Keratinocyte (primary cell): ENCODE measurements around the gene MLF2. TPM values are rescaled to one million over a fixed set of nuclear protein-coding genes. Genes with fewer than 3 reads are reported as not detected.

Experiments
- DNase-seq: peaks from one replicate; pipeline ENCODE4 v3.0.0-alpha.2; 2011; ENCODE audit warnings: low read depth, missing footprints, low spot score
- FAIRE-seq: peaks from 2 replicates; lab custom pipeline; 2011; peaks lifted over from hg19 to GRCh38; lab: Jason Lieb, UNC
- H2AFZ ChIP-seq: 2 replicates; pipeline ENCODE4 v1.6.0; 2012; ENCODE audit warnings: low read length, control low read depth, inconsistent platforms; ENCODE audit not compliant: control insufficient read depth
- H3K27ac ChIP-seq: 2 replicates; pipeline ENCODE4 v1.5.1; 2011; ENCODE audit warnings: low read length; ENCODE audit not compliant: control insufficient read depth, insufficient read depth
- H3K27me3 ChIP-seq: 3 replicates; pipeline ENCODE4 v1.6.0; 2011; ENCODE audit warnings: low read length; ENCODE audit not compliant: control insufficient read depth, insufficient read depth; ENCODE audit errors: extremely low read depth
- H3K36me3 ChIP-seq, 2 experiments: 2 replicates in 1 of 2; 3 replicates in 1 of 2; pipeline ENCODE4 v1.5.1; 2011; ENCODE audit warnings: low read length in 2 of 2, mild to moderate bottlenecking in 1 of 2; ENCODE audit not compliant: control insufficient read depth in 2 of 2, insufficient read depth in 2 of 2; ENCODE audit errors: extremely low read depth in 1 of 2
- H3K4me1 ChIP-seq: 3 replicates; pipeline ENCODE4 v1.5.1; 2011; ENCODE audit warnings: low read length; ENCODE audit not compliant: control insufficient read depth, insufficient read depth; ENCODE audit errors: extremely low read depth
- H3K4me2 ChIP-seq: 3 replicates; pipeline ENCODE4 v1.6.0; 2011; ENCODE audit warnings: low read depth, low read length; ENCODE audit not compliant: control insufficient read depth, insufficient read depth; ENCODE audit errors: extremely low read depth
- H3K4me3 ChIP-seq, 3 experiments: fragments of 200-600 bp in 1 of 3; sonication (generic) in 1 of 3; 2 replicates in 2 of 3; 3 replicates in 1 of 3; pipeline ENCODE4 v1.5.1; 2011 to 2016; ENCODE audit warnings: low read length in 3 of 3, mild to moderate bottlenecking in 3 of 3, control low read depth in 2 of 3, inconsistent platforms in 1 of 3, low read depth in 1 of 3, mixed read lengths in 1 of 3, mixed run types in 1 of 3, moderate library complexity in 1 of 3; ENCODE audit not compliant: control insufficient read depth in 2 of 3, insufficient read depth in 2 of 3; ENCODE audit errors: extremely low read depth in 1 of 3
- H3K79me2 ChIP-seq: 2 replicates; pipeline ENCODE4 v1.6.0; 2012; ENCODE audit warnings: low read length; ENCODE audit not compliant: control insufficient read depth, insufficient read depth
- H3K9ac ChIP-seq: 3 replicates; pipeline ENCODE4 v1.6.0; 2011; ENCODE audit warnings: low read length; ENCODE audit not compliant: control insufficient read depth, insufficient read depth; ENCODE audit errors: extremely low read depth
- H3K9me1 ChIP-seq: 3 replicates; pipeline ENCODE4 v1.6.0; 2011; ENCODE audit warnings: low read length; ENCODE audit not compliant: control insufficient read depth, insufficient read depth; ENCODE audit errors: extremely low read depth
- H3K9me3 ChIP-seq: 2 replicates; pipeline ENCODE4 v1.5.1; 2012; ENCODE audit warnings: low read depth, low read length; ENCODE audit not compliant: control insufficient read depth
- H4K20me1 ChIP-seq: 3 replicates; pipeline ENCODE4 v1.6.0; 2011; ENCODE audit warnings: low read length; ENCODE audit not compliant: control insufficient read depth, insufficient read depth; ENCODE audit errors: extremely low read depth
- CTCF ChIP-seq, 3 experiments: IDR thresholded peaks in 1 of 3; conservative IDR thresholded peaks in 1 of 3; optimal IDR thresholded peaks in 1 of 3; 2 replicates in 2 of 3; 3 replicates in 1 of 3; pipeline versions ENCODE3 to v1.5.1; 2011; ENCODE audit warnings: low read length in 3 of 3, mild to moderate bottlenecking in 3 of 3, moderate library complexity in 2 of 3, control low read depth in 1 of 3, inconsistent platforms in 1 of 3; ENCODE audit not compliant: insufficient read depth in 2 of 3; ENCODE audit errors: extremely low read depth in 1 of 3
- EZH2 ChIP-seq: IDR thresholded peaks from one replicate; pipeline ENCODE4 v1.6.1; 2012; ENCODE audit warnings: inconsistent platforms, mild to moderate bottlenecking, low read length, moderate library complexity
- dilution Hi-C: fragments of 300-500 bp; cut with MboI; formaldehyde crosslinking; loops from one replicate; pipeline ENCODE4 v1.7.0; 2020; ENCODE audit warnings: low sequenced_read_pairs; ENCODE audit not compliant: extremely low pct_ligation_motif_present
- polyA plus RNA-seq, 5 experiments: library from polyadenylated mRNA; depleted of rRNA in 3 of 5; stranded (reverse) in 3 of 5; stranded (forward) in 1 of 5; unstranded in 1 of 5; fragments of >200 nt; gene quantifications; 1 replicate in 1 of 5; 2 replicates in 3 of 5; 3 replicates in 1 of 5; pipeline versions ENCODE4 v1.2.1 to v1.2.3, GENCODE V29; 2011 to 2012; ENCODE audit warnings: missing spikeins in 2 of 5, low read depth in 1 of 5, low replicate concordance in 1 of 5

Gene MLF2
- polyA plus RNA-seq, 1 donor (not counting 4 experiments of a cell fraction or from before 2014, with no cell fraction given), result 317 TPM

- dilution Hi-C loops, result no loop called here
- Histone ChIP-seq H3K9ac (no peak overlapping the region), H3K79me2 (no peaks in the 10 kb centered on the region), H3K27ac (no peak overlapping the region), H3K9me1 (no peaks in the 10 kb centered on the region), H3K27me3 (peaks cover 31% of the 10 kb centered on the region), H3K4me1 (no peaks in the 10 kb centered on the region), H3K9me3 (no peaks in the 10 kb centered on the region), H3K4me3 (no peak overlapping the region), H4K20me1 (no peaks in the 10 kb centered on the region), H3K36me3 (no peaks in the 10 kb centered on the region), H2AFZ (no peak overlapping the region), H3K4me2 (no peak overlapping the region)
- no peak for FAIRE-seq
- no peak for DNase-seq
- no peak for TF ChIP-seq EZH2
- TF ChIP-seq CTCF (optimal IDR thresholded peaks at IDR 0.05 in 1 of 3, IDR thresholded peaks at IDR 0.05 in 1 of 3, conservative IDR thresholded peaks at IDR 0.05 in 1 of 3; ENCODE audit: extremely low read depth in 1 of 3, insufficient read depth in 2 of 3, low read length in 3 of 3), result no peak
These were observed 43.6 kb upstream of the MLF2 start for GRCh38 chr12:6796576-6796975.

- Histone ChIP-seq H3K9me3 (no peaks in the 10 kb centered on the region), H3K27ac (no peak overlapping the region), H2AFZ (no peak overlapping the region), H3K36me3 (no peaks in the 10 kb centered on the region), H3K9me1 (no peaks in the 10 kb centered on the region), H3K4me1 (no peaks in the 10 kb centered on the region), H3K27me3 (peaks cover 31% of the 10 kb centered on the region), H3K9ac (no peak overlapping the region), H3K4me3 (no peak overlapping the region), H3K79me2 (no peaks in the 10 kb centered on the region), H4K20me1 (no peaks in the 10 kb centered on the region), H3K4me2 (no peak overlapping the region)
- no peak for TF ChIP-seq EZH2
- no peak for TF ChIP-seq CTCF (optimal IDR thresholded peaks at IDR 0.05 in 1 of 3, IDR thresholded peaks at IDR 0.05 in 1 of 3, conservative IDR thresholded peaks at IDR 0.05 in 1 of 3; ENCODE audit: extremely low read depth in 1 of 3, insufficient read depth in 2 of 3, low read length in 3 of 3)
- DNase-seq (no peak), FAIRE-seq (no peak)
- dilution Hi-C loops, result no loop called here
These were observed 42.1 kb upstream of the MLF2 start for GRCh38 chr12:6795088-6795487.
